Stimulated activated CD4-positive, alpha-beta T cell treated with anti-CD3 and anti-CD28 coated beads, Interleukin-4, amount 100 ng/mL, for 24 hours (primary cell): ENCODE results near the gene CENPU.
A peak's percentile ranks its signal among the peaks of the same experiment; 100 is the strongest.
"Not testable (repeated sequence)": the region's sequence is repeated elsewhere in the genome, so short reads cannot be mapped to it uniquely, and the experiment has no call there.

Source experiments
- DNase-seq: peaks from one replicate; pipeline ENCODE4 v3.0.0-alpha.2; 2020

The CENPU gene

GRCh38 chr4:184662236-184662635 lies 71.7 kb downstream of the CENPU start:
- DNase-seq, result no peak

- no peak for DNase-seq
These were observed 72.9 kb downstream of the CENPU start for GRCh38 chr4:184660978-184661377.

GRCh38 chr4:184657820-184658219 lies 76.1 kb downstream of the CENPU start:
- DNase-seq, result not testable (repeated sequence)

GRCh38 chr4:184657144-184657543 lies 76.8 kb downstream of the CENPU start:
- no peak for DNase-seq

GRCh38 chr4:184655889-184656869 lies 77.7 kb downstream of the CENPU start:
- DNase-seq, result no peak

GRCh38 chr4:184653650-184654049 lies 80.2 kb downstream of the CENPU start:
- DNase-seq, result no peak

GRCh38 chr4:184652681-184653080 lies 81.2 kb downstream of the CENPU start:
- DNase-seq, result not testable (repeated sequence)

- no peak for DNase-seq
These were observed 82.0 kb downstream of the CENPU start for GRCh38 chr4:184651899-184652298.

GRCh38 chr4:184649971-184650855 lies 83.7 kb downstream of the CENPU start:
- DNase-seq, result peak; percentile 29

- DNase-seq, result peak; percentile 93
These were observed 84.6 kb downstream of the CENPU start, which contains the start of the genes CASP3 and PRIMPOL for GRCh38 chr4:184649026-184649970. CASP3 (minus strand) TSS chr4:184649447; CDS start chr4:184638453, 10,994 bp downstream. PRIMPOL (plus strand) TSS chr4:184649738; CDS start chr4:184657141, 7,403 bp downstream.

- peak; percentile 44 for DNase-seq
These were observed 85.4 kb downstream of the CENPU start for GRCh38 chr4:184648313-184649025.

- DNase-seq, result no peak
These were observed 85.9 kb downstream of the CENPU start for GRCh38 chr4:184648054-184648312.

- no peak for DNase-seq
These were observed 86.4 kb downstream of the CENPU start for GRCh38 chr4:184647266-184648053.

- DNase-seq, result no peak
These were observed 87.8 kb downstream of the CENPU start for GRCh38 chr4:184645904-184646610.

- no peak for DNase-seq
These were observed 89.2 kb downstream of the CENPU start for GRCh38 chr4:184644553-184645307.
